HG03520 (cell line): ENCODE measurements around the gene FKBP1B.
"Not testable (repeated sequence)": the region's sequence is repeated elsewhere in the genome, so short reads cannot be mapped to it uniquely, and the experiment has no call there.

Experiments
- ATAC-seq: cut with Tn5 transposase; IDR thresholded peaks from one replicate; pipeline ENCODE4 v1.9.1; 2021; ENCODE audit warnings: mild to moderate bottlenecking, moderate library complexity; ENCODE audit not compliant: unreplicated experiment

FKBP1B gene

DNA sequence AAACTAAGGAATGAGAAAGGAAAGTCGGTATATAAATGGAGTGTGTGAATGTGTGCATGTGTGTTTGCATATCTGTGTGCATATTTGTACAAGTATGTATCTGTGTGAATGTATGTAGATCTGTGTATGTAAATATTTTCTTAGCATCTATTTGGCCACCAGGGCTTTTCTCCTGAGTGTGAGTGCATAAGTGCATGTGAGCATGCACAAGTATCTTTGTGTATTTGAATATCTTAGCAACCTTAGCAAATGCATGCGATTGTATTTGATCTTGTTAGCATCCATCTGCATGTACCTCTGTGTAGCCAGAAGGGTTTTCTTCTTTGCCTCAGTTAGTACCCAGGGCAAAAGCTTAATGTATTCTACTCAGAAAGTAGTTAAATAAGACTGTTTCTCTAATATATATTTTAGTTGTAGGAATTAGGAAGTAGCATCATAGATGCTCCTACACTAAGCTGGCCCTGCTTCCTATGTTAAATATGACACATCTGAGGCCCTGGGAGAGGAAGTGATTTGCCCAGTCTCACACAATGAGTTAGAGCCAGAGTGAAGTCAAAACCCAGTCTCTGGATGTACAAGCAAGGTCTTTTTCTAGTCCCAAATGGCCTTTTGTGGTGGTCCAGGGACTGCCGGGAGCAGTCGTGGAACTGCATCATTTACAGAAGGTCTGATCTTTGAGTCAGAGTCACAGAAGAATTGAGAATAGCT lies 9.2 kb downstream of the FKBP1B start:
- no peak for ATAC-seq

DNA sequence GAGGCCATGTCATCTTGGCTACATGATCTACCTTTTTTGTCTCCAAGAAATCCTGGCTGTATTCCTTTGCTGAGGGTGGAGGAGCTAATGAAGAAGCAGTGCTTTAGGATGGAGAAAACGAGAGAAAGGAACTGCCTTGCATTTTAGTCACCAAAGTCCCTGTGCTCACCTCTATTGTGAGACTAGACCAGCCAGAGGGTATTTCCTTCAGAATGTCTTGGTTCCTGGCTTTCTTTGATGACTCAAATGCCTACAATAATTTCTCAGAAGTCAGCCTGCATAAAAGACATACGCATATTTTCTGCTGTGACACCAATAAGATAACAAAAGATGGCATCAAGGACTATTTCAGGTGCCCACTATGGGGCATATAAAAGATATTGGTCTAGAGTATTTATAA lies 15.8 kb downstream of the FKBP1B start:
- ATAC-seq: no peak

DNA sequence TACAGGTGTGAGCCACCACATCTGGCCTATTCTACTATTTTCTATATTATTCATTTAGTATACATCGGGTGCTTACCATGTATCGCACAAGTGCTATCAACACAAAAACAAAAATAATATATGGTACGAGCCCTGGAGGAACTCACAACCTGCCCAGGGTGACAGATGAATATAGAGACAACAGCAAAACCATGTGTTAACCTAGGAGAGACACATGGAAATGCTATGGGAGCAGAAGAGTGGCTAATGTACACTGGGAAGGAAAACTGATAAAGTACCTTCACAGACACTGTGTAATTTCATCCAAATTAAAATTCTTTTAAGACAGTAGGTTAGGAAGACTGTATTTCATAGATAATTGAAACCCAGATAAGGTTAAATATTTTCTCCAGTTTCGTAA lies 22.7 kb downstream of the FKBP1B start:
- ATAC-seq: no peak

DNA sequence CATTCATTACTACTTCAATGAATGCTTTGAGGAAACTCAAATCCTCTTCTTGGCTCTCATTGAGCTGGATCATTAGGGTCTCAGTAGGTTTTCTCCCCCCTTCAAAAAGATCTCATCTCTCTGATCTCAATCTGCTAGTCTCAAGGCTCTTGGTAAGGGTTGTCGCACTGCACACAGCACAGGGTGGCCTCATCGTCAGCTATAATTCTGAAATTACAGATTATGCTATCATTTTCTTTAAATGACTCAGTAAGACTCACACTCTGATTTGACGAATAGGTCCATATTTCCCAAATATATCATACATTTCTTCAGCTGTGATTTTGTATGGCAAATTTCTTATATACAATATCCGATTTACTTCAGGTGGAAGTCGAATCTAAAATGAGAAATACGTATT lies 24.3 kb downstream of the FKBP1B start:
- ATAC-seq: no peak

DNA sequence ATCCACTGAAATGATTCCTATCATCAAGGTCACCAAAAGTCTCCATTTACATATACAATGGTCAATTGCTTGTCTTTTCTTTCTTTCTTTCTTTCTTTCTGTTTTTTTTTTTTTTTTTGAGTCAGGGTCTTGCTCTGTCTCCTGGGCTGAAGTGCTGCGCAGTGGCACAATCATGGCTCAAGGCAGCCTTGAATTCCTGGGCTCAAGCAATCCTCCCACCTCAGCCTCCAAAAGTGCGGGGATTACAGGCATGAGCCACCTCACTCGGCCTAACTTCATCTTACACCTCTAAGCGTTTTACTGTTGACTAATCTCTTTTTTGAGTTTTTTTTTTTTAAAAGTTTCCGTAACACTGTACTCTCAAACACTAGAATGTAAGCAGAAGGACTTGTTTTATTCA lies 25.7 kb downstream of the FKBP1B start:
- ATAC-seq: no peak

DNA sequence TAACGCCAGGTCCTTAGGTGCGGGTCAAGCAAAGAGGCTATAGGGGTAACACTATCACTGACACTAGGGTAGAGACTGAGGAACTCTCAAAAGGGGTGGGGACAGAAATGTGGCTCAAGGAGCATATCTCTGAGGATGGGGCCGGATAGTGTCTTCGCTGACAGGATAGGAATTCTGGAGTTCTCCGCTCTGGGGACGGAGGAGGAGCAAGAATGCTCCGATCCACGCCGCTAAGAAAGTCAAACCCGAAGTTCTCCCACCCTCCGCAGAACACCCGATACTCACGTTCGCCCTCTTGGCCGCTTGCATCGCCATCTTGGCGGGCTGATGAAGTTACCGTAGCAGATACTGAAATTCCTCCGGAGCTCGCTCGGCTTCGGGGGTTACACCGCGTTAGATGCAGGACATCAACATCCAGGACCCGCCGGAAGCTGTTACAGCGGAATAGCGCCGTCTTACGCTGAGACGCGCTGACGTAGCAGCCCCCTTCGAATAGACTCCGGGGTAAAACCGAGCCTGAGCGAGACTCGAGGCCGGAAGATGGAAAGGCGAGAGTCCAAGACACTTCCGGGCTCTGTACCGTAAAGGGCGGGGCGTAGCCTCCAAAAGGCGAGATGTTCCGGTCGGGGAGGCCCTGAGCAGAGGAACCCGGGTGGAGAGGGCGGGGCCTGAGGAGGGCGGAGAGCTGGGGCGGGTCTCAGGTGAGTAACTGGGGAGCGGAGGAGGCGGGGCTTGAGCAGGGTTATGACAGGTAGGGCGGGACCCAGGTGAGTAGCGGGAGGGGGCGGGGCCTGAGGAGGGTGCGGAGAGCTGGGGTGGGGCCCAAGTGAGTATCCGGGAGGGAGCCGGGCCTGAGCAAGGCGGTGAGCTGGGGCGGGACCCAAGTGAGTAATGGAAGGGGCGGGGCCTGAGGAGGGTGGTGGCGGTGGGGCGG lies 26.6 kb downstream of the FKBP1B start, which contains the start of gene SF3B6:
SF3B6 (minus strand) TSS at position 412 of the 934 bp plus-strand sequence; CDS start at position 315, 97 bp downstream.
- peak; percentile 91 for ATAC-seq

DNA sequence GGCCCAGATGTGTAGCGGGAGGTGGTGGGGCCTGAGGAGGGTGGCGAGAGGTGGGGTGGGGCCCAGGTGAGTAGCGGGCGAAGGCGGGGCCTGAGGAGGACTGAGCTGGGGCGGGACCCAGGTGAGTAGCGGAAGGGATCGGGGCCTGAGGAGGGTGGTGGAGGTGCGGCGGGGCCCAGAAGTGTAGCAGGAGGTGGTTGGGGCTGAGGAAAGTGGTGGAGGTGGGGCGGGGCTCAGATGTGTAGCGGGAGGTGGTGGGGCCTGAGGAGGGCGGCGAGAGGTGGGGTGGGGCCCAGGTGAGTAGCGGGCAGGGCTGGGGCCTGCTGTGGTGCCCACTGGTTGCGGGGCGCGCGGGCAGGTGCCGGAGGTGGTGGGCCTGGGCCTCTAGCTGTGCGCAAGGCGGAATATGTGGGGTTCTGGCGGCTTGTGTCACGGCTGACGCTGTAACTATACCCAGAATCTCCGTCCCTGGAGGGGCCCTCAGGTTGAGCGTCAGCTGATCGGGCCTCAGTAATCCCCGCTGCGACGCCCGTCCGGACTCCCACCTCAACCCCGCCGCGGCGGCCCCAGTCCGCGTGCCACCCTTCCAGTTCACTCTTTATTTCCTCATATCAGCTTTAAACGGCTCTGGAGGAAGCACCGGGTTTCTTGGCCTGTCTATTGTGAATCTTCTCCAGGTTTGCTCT lies 27.5 kb downstream of the FKBP1B start:
- ATAC-seq: peak; percentile 12

DNA sequence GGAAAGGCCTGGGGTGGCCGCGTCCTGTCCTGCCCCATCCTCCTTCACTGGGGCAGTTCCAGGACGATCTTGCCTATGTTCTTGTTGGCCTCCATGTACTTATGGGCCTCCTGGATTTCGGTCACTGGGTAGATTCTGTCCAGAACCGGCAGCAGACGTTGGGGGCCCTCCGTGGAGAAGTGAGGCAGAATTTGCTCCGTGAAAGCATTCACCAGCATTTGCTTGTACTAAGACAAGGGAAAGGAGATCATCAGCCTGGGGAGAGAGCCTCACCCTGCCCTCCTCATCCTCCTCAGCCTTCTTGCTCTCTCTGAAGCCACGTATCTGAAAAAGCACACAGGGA lies 28.0 kb downstream of the FKBP1B start:
- no peak for ATAC-seq

DNA sequence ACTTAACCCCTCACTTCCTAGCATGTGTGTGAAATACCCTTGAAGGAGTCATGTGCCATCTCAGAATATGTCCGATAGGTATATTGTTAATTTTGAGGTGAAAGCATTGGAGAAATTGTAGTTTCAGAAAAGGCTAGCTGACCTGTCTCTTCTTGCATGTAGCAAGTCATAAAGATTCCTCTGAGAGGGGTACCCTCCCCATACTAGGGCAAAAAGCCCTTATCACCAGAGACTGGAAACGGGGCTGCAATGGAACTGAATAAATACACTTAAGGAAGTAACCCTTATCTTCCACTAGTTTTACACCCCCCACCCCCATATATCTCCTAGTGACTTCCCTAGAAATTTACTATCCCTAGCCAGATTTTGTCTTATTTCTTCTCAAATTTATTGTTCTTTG lies 28.3 kb downstream of the FKBP1B start:
- no peak for ATAC-seq

DNA sequence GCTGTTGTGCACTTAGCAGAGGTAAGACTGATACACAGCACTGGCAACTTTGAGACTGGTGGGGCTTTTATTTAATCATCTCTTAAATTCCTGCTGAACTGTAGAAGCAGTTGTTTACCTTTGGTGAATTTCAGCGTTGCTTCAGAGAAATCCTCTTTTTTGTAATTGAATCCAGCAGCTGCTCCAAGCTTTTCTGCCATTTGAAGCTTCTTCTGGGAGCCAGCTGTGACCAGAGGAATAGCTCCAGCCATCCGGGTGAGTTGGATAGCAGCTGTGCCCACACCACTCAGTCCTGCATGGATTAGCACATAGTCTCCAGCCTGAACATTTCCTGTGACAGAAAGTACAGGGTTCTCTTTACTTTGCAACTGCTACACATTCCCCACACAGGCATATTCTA lies 31.2 kb downstream of the FKBP1B start:
- ATAC-seq: no peak

DNA sequence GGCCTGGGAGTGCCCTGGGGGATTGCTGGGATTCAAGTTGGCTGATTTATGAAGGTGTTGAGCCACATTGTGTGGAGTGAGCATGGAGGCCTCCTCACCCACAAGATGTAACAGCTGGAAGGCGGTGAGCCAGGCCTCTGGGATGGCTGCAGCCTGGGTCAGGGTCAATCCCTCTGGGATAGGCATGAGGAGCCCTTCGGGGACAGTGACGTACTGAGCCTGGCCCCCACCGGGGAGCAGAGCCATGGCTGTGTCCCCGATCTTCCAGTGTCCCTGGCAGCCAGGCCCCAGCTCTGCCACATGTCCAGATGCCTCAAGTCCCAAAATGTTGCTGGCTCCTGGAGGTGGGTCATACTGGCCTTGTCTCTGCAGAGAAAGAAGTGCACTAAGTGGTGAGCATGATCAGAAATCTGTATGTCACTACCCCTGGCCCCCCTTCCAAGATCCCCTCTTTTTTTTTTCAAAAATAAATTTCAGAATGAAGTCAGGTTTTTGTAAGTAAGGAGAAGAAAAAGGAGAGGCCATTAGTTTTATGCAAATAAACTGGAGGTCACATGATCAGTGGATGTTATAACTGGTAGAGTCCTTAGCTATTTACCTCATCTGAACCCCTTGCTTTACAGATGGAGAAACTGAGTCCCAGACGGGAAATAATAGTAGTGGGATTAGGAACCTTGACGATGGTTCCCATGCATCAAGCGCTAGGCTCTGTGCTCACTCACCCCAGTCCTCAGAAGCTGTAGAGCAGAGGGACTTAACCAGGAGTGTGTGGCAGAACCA lies 33.4 kb downstream of the FKBP1B start:
- ATAC-seq: no peak

DNA sequence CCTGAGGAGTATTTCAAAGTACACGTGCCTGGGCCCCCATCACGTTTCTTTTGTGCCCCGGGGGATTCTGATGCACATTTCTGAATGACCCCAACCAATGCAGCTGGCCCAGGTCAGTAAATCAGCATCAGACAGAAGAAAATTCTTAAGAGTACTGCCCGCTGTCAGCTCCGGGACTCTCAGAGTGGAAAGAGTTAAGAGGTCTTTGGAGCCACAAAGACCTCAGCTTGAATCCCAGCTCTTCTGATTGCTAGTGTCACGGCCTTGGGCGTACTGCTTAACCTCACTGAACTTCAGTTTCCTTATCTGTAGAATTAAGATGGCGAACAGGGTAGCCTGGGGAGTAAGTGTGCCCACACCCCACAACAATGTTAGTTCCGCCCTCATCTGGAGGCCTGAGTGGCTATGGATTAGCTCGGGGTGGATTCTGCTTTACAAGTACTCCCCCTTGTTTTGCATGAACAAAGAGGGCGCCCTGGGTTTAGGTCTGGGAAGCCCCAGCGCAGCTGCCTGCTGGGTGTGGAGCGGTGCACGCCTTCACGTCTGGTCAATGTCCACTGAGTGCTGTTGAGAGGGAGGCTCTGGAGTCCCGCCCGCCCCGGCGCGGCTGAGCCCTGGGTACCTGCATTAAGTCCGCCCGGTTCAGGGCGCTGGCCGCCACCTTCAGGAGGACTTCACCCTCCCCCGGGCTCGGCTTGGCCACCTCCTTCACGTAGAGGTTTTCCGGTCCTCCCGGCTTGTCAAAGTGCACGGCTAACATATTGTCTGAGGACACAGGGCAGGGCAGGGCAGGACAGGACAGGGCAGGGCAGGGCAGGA lies 34.2 kb downstream of the FKBP1B start:
- ATAC-seq: peak; percentile 74

DNA sequence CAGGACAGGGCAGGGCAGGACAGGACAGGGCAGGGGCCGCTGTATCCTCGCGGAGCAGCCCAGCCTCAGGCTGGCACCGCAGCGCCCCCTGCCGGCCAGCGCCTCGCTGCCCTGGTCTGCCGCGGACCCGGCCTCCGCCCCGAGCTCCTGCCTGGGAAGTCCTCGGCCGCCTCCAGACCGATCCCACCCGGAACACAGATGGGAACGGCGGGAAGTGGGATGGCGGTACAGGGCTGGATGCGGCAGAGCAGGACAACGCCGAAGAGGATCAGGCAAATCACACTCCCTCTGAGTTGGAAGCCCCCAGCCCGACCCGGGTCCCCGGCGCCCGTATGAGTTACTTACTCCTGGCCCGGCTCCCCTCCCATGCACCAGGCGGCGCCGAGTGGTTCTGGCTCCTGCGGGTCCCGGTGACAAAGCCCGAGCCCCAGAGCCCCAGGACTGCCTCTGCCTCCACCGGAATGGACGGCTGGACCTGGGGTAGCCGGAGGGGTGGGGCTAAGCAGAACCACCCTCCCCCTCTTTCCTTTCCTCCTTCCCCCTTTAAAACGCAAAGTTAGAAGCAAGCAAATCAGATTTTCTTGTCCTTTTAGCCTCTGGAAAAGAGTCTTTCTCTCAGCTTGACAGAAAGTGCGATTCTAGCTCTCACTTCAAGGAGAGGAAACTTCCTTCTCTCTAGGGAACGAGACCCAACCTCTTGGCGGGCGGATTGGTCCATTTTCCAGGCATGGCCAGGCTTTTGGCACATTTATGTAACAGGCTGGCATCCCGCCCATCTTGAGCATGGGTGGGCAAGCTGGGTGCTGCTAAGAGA lies 35.1 kb downstream of the FKBP1B start, which contains the start of gene TP53I3:
TP53I3 (minus strand) TSS at position 449 of the 814 bp plus-strand sequence. CDS start 508 bp downstream, outside the sequence.
- ATAC-seq: peak; percentile 73

DNA sequence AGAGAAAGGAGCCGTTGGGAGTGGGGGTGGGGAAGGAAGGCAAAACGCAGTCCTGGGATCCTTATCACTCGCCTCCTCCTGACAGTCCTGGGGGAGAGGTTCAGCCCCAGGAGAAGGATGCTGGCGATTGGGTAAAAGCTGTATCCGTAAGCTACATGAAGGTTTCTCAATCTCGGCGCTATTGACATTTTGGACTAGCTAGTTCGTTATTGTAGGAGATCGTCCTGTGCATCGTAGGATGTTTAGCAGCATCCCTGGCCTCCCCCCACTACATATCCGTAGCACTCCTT lies 35.6 kb downstream of the FKBP1B start:
- no peak for ATAC-seq

DNA sequence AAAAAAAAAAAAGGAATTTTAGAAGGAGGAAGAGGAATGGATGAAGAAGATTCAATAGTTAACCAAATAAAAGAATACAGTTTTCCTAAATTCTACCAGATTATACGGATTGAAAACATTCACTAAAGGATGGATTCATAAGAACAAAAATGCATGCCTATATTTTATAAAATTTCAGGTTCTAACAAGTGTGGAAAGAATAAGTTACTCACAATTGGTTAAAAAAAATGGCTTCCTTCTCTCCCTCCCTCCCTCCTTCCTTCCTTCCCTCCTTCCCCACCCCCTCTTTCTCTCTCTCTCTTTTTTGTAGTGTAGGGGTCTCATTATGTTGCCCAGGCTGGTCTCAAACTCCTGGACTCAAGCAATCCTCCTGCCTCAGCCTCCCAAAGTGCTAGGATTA lies 36.7 kb downstream of the FKBP1B start:
- no peak for ATAC-seq

DNA sequence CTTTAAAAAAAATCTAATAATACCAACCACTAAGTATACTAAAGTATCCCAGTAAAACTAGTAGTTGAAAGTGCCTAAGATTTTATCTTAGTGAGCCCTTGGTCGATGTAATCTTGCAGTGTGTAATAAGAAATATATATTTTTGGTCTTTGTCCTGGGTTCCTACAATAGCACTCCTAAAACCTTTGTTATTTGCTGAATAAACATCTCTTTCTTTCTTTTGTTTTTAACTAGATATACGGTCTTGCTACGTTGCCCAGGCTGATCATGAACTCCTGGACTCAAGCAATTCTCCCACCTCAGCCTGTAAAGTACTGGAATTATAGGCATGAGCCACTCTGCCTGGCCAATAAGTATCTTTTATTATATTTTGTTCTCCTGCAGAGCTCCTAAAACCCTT lies 37.5 kb downstream of the FKBP1B start:
- no peak for ATAC-seq

DNA sequence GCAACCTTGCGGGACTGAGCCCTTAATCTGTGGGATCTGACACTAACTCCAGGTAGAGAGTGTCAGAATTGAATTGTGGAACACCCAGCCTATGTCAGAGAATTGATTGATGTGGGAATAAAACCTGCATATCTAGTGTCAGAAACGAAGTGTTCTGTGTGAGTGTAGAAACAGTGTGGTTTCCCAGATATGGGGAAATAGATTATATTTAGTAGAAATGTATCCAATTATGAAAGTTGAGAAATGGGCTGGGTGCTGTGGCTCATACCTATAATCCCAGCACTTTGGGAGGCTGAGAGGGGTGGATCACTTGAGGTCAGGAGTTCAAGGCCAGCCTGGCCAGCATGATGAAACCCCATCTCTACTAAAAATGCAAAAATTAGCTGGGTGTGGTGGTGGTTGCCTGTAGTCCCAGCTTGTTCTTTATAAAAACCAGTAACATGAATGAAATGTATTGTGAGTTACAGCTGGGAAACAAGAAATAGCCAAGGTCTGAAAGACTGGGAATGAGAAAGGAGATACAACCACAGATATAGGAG lies 39.3 kb downstream of the FKBP1B start:
- no peak for ATAC-seq

DNA sequence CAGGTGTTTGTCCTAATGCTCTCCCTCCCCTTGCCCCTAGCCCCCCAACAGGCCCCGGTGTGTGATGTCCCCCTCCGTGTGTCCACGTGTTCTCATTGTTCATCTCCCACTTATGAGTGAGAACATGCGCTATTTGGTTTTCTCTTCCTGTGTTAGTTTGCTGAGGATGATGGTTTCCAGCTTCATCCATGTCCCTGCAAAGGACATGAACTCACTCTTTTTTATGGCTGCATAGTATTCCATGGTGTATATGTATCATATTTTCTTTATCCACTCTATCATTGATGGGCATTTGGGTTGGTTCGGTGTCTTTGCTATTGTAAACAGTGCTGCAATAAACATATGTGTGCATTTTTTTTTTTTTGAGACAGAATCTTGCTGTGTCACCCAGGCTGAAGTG lies 43.7 kb downstream of the FKBP1B start:
- ATAC-seq: not testable (repeated sequence)

DNA sequence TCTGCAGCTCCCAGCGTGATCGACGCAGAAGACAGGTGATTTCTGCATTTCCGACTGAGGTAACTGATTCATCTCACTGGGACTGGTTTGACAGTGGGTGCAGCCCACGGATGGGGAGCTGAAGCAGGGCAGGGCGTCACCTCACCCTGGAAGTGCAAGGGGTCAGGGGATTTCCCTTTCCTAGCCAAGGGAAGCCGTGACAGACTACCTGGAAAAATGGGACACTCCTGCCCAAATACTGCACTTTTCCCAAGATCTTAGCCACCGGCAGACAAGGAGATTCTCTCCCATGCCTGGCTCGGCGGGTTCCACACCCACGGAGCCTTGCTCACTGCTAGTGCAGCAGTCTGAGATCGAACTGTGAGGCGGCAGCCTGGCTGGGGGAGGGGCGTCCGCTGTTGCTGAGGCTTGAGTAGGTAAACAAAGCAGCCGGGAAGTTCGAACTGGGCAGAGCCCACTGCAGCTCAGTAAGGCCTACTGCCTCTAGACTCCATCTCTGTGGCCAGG lies 45.7 kb downstream of the FKBP1B start:
- not testable (repeated sequence) for ATAC-seq
